Stimulated activated CD4-positive, alpha-beta T cell treated with anti-CD3 and anti-CD28 coated beads, TNF-alpha, amount 100 ng/mL, for 1 hour (primary cell): ENCODE measurements around the gene GTPBP2.

Source experiments
- DNase-seq, 3 donors: peaks; one replicate each; pipeline ENCODE4 v3.0.0-alpha.2; 2020; ENCODE audit warnings: low read depth in 3 of 3, low spot score in 1 of 3

Gene GTPBP2, protein sequence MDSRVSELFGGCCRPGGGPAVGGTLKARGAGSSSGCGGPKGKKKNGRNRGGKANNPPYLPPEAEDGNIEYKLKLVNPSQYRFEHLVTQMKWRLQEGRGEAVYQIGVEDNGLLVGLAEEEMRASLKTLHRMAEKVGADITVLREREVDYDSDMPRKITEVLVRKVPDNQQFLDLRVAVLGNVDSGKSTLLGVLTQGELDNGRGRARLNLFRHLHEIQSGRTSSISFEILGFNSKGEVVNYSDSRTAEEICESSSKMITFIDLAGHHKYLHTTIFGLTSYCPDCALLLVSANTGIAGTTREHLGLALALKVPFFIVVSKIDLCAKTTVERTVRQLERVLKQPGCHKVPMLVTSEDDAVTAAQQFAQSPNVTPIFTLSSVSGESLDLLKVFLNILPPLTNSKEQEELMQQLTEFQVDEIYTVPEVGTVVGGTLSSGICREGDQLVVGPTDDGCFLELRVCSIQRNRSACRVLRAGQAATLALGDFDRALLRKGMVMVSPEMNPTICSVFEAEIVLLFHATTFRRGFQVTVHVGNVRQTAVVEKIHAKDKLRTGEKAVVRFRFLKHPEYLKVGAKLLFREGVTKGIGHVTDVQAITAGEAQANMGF

DNA sequence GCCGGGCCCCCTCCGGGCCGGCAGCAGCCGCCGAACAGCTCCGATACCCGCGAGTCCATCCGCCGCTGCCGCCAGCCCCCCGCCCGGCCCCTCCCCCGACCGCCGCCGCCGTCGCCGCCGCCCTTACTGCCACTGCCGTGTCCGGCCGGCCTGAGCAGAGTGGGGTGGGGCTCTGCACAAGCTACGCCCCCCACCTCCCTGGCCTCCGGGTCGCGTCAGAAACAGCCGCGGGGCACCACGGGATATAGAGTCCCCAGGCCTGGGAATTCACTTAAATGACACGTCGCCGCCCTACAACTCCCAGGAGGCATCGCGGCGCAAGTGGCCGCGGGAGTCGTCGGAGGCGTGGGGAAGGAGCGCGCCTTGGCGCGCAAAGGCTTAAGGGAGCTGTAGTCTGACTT lies at the start of gene GTPBP2:
Gene GTPBP2, minus strand, starts transcription at position 161 of the 401 bp plus-strand sequence. Its CDS starts 102 bp downstream, at position 59.
- DNase-seq: peak; percentile 87 to 90 (median 87)

DNA sequence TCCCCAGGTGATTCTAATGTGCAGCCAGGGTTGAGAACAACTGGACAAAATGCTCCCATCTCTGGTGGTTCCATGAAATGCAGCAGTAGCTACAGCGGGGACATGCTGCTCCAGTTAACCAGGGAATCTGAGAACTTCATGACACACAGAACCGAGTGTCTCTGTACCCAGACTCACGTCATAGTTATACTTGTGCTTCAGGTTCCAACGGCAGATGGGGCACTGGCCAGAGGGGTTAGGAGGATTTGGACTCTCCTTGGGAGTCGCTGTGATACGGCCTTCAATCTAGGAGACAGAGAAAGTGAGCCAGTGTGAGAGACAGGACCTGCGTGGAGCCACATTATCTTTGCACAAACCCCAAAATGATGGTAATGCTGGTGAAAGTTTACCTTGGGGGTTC lies 49.3 kb upstream of the GTPBP2 start:
- no peak for DNase-seq

DNA sequence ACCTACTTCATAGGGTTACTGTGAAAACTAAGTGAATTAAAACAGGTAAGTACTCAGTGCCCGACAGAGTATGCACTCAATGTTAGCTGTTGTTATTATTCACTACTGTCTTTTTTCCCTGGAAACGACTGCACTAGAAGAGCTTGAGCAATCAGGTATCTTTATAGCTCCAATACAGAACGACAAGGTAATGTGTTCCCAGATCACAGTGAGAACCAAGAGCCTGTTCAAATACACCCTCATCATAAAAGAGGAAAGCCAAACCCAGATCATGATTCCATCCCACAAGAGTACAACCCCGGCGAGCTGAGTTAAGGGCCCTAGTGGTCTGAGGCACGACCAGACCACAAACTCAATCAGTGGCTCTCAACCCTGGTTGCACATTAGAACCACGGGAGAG lies 48.7 kb upstream of the GTPBP2 start:
- DNase-seq: no peak

DNA sequence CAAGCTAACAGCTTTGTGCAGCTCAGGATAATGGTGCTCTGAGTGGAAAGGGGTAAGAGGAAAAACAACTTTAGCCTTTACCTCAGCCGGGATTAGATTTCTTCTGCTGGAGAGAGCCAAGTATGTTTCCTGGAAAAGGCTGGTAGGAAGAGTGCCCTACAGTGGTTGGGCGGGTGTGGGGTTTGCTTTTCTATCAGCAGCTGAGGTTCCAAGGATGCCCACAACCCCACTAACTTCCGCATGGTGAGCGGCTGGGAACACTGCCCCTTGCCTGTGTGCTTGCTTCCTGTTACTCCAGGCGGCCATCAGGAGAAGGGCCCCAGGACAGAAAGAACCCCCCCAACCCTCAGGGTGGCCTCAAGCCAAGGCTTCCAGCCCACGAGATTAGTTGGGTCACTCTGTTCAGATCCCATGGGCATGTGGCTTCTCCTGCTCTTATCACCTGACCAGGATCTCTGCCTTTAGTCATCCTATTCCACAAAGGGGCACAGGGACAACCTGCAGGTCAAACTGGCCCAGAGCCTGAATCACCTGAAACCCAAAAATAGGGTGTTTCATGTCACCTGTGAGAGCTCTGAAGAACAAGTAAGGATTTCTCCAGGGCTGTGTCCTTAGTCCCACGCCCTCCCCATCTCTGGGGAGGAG lies 48.0 kb upstream of the GTPBP2 start:
- DNase-seq: no peak

DNA sequence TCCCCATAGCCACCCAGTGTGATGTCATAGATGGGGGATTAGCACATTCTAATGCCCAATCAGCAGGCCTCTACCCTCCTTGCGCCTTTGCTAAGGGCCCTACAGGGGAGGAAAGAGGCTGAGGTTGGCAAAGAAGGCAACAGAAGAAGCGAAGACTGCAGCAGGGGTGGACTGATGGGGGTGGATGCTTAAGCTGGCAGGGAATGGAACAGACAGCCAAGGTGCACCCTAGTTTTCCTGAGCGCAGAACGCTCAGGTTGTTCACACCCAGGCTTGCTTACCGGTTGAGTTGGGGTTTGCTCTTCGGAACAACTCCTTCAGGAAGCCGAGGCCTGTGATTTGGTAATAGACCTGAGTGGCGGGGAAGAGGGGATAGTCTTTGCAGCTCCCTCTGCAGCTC lies 45.9 kb upstream of the GTPBP2 start:
- DNase-seq: no peak

DNA sequence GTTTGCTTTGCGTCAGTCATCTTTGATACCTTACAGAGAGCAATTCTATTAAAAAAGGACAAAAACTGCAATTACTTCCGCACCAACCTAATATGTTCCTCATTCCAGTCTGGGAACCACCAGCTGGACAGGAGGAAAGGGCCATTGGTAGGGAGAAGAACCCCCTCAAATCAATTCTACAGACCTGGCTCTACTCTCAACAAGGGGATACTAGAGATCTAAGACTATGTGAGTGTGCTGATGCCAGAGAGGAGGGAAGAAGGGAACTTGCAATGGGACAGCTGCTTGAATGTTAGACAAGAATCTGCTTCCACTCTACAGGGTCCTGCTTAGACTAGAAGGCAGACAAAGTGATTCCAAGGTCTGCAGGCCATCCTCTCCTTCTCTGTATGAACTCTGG lies 45.2 kb upstream of the GTPBP2 start:
- no peak for DNase-seq

DNA sequence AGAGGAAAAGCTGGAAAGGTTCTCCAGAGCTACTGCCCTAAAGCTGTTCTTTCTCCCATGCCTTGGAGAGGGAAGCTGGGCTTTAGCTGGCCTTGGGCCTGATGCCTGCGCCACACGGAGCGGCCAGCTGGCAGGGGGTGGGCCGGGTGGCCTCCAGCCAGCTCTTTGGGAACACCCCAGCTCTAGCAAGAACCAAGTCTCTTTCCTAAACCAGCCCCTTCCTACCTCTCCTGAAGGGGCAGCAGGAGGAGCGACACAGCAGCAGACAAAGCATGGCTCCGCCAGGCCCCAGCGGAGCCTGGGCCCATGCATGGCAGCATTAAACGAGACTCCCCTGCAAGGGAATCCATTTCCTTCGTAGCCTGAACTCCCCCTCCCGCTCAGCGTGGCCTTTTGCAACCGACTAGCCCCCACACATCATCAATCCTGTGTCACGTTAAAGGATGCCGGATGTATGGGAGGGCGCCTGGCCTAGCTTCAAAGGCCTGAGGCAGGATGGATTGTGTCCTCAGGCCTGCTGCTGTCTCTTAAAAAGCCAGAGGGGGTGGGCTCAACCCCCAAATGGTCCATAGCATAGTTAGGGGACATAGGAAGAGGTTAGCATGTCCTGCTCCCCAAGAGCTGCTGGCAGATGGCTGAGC lies 44.5 kb upstream of the GTPBP2 start:
- DNase-seq: no peak

DNA sequence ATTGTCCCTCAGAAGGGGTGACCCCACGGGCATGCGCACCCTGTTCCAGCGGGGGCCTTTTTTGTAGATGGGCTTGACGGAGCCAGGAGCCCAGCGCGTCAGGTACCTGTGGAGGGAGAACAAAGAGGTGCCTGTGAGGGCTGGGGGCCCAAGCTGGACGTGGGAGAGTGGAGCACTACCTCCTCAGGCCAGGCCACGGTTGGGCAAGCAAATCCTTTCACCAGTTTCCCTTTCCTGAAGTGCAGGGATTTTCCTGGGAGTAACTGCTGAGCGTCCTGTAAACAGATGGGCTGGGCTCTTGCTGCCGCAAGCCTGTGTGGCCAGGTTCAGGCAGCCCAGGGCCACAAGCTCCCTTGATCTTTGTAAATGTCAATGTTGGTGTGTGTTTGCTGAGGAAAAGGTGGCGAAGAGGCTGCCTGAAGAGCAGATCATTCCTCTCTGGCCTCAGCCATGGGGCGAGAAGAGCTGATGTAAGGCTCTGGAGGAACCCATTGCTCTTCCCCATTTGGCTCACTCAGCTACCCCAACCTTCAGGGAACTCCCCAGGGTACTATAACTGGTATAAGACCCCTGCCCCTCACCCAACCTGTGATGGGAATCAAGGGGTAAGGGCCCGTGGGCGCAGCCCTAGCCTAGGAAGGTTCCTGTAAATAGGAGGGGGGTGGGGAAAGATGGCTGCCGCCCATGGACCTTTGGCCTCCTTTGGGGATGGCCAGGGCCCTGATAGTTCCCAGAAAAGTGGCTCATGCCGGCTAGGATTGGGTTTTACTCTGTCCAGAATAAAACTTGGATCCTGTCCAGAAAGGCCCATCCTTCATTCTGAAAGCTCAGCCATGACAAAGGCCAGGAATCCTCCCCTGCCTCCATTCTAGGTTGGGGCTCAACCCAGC lies 43.0 kb upstream of the GTPBP2 start:
- DNase-seq: no peak

DNA sequence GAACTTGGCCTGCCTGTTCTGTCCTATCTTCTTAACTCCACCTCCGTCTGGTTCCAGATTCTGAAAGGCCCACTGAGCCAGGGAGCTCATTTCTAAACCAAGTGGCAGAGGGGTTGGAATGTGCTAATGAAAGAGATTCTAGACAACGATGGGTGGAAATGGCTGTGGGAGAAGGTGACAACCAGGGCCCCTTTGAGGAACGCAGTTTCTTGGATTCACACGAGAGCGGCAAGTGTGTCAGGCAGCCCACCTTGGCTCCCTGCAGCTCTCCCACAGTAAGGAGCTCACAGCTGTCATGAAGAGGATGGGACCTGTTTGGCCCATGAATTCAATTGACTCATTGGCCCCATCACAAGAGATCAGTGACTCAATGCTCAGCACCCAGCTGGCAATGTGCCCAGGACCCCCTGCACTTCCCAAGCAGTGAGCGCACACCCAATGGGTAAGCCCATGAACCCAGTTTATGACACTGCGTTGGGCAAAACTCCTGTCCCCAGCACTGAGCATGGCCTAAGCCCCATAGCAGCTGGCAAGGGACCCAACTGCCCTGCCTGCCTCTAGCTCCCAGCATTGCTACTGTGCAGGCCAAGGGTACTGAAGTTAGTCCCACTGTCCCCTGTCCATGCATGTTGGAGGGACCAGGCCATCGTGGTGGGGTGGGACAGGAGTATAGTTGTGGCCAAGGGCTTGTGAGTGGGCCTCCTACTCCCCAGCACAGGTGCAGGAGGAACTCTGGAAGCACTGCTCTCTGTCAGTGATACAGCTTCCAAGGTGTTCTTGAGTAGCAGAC lies 42.1 kb upstream of the GTPBP2 start:
- DNase-seq: no peak

DNA sequence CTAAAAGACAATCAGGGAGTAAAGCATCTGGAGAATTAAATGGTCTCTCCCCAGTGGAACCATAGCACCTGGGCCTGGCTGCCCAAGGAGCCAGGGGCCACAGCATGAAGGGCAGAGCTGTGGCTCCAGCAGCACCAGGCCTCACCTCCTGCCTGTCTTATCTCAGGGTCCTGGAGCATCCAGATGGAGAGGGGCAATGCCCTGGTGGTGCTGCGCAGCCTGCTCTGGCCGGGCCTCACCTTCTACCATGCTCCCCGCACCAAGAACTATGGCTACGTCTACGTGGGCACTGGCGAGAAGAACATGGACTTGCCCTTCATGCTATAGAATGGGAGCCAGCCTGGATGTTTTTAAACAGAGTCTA lies 41.5 kb upstream of the GTPBP2 start:
- DNase-seq: no peak

DNA sequence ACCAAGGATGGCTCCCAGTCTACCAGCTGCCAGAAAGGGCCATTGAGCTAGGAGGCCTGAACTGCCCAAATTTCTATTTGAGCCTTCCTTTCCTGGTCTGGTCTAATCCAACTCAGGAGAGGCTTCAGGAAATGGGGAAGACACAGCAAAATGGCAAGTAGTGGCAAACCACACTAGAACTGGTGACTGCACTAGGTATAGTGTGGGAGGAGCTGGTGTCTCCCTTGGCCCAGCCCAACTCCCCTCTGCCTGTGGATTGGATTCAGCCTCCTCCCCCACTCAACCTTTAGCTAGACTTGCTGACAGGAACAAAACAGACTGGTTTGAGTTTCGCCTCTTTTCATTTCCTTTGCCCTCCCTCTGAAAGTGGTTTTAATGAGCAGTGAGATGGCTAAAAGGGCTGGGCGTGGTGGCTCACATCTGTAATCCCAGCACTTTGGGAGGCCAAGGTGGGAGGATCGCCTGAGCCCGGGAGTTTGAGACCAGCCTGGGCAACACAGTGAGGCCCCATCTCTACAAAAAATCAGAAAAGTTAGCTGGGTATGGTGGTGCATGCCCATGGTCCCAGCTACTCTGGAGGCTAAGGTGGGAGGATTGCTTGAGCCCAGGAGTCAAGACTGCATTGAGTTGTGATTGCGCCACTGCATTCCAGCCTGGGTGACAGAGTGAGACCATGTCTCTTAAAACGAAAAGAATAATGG lies 41.0 kb upstream of the GTPBP2 start:
- no peak for DNase-seq

DNA sequence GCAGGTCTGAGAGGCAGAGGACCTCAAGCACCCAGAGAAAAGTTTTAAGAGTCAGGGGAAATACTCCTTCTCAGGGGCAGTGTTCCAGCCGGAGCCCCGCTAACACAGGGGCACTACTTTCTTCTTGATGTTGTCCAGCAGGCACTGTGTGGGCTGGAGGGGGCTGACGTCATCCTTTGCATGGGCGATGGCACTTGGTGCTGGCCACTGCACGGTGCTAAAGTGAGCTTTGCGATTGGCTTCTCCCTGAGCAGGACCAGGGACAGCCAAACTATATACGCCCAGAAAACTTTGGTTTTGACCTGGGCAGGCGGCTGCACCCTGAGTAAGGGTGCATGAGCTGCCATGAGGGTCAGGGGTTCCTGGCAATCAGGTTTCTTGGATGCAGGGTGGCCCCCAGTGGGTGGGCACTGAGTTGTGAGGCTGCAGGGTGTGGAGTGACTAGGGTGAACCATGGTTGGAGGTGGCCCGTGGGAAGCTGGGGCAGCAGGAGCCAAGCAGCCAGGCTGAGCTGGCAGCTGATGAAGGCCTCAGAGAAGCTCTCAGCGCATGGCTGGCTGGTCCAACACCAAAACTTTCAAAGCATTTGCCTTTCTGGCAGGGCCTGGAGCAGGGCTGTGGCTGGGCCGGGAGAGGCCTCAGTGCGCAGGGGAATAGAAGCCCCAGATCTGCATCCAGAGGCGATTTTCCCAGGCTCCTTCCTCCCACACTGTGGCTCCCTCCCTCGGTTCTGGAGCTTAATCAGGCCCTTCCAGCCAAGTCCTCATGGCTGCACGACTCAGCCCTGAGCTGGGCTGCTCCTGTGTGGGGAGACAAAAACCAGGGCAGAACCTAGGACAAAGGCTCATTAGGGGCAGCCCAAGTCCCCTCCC lies 40.2 kb upstream of the GTPBP2 start:
- DNase-seq: no peak

DNA sequence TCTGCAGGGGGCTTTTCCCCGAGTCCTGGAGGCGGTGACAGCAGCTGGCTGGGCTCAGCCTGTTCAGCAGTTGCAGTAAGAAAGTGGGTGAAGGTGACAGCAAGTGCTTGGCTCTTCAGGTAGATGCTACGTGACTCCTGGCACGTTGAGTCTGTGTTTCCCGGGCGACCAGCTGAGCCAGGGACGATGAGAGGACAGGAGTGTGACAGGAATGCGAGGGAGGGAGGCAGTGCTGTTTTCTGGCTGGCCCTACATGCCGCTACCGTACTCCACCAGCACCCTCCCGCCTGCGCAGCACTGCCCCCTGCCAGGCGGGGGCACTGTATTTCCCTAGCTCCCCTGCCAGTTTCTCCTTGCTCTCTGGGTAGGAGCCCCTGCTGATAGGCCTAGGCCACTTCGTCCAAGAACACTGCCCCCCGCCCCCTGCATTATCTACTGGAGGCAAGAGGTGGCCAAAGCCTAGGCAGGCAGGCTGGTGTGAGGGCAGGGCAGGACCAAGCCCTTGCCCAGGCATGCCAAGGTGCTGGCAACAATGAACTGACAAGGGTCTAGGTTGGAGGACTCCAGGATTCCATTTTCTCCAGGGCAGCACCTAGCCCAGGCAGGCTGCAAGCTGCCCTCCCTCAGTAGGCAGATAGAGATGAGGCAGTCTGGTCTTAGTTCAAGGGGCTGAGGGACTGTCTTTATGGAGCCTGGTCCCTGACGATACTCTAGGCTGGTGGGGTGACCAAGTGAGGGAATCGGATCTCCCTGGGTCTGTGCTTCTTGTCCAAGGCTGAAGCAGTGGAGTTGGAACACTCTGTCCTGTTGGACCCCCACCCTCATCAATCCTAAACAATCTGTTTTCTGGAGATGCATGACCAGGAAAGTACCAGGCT lies 39.3 kb upstream of the GTPBP2 start:
- DNase-seq: peak in 1 of 3 donors; percentile 33

DNA sequence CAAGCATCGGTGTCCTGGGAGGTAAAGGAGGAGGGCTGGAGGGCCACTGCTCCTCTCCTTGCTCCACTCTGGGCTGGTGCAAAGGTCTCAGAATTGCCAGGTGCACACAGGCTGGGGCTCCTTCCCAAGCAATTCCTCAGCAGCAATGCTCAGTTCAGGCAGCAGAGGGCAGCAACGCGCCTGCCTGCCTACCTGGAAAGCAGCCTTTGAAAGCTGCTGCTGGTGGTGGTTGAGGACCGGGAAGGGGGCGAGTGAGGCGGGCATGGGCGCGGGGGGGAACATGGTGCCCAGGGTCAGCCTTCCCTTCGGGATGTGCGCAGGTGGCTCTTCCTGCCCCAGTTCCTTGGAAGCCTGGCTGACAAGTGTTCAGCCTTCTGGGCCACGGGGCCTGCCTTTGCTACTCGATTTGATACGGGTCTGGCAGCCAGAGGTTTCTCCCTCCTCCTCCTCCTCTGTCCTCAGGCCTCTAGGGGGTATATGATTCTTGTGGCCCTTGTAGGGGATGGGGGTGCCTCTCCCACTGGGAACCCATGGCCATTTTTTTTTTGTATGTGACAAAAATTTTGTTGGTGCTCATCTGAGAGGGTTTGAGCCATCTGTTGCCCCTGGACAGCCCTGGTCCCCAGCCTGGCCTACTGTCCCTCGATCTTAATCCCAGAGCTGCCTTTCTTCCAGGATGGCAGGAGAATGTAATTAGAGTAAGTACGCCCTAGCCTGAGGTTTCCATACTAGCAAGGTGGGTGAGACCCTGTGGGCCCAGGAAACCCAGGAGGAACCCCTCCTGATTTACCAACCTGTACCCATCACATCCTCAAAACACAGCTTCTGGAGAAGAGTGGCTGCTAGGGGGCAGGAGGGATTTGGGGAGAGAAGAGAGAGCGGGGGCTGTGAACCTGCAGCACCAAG lies 38.4 kb upstream of the GTPBP2 start:
- peak; percentile 37 to 85 (median 47) for DNase-seq

DNA sequence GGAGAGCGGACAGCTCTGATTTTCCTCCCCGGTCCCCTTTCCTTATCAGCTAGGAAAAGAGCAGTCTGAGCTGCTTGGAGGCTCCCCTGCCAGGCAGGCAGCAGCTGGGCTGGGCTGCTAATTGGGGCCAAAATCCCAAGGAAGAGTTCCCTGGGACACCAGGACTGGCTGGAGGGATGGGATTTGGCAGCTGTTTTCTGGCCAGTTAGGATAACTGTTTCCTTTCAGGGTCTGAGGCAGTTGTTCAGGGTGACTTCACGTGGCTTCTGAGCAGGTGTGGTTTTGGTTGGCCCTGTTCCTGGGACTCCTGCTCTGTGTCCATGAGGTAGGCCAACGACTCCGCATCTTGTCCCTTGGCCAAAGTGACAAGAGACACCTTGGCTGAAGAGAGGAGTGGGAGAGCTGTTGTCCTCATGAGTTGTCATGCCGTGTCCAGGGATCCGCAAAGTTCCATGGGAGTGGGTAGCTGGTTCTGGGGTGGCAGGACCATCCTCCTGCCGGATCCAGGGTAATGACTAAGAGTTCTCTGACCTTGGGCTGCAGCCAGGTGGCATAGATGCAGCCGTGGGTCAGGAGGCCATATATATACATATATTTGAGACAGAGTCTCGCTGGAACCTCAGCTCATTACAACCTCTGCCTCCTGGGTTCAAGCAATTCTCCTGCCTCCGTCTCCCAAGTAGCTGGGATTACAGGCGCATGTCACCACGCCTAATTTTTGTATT lies 37.3 kb upstream of the GTPBP2 start:
- DNase-seq: no peak

DNA sequence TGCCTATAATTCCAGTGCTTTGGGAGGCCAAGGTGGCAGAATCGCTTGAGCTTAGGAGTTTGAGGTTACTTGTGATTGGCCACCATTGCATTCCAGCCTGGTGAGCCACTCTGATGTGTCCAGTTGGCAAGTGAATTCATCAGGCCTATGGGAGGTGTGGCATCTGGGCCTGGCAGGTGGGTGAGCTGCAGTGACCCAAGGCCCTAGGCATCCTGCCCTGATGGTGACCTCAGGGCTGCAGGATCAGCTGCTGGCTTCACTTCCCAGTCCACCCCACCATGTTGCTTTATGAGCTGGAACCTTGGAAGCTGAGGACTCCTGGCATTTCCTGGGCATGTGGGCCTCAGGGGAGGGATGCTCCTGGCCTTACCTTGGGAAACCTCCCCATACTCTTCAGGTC lies 36.3 kb upstream of the GTPBP2 start:
- DNase-seq: no peak
